HG03066 (cell line): ENCODE measurements around the gene VAMP2.

Experiments
- ATAC-seq: cut with Tn5 transposase; IDR thresholded peaks from one replicate; pipeline ENCODE4 v1.9.1; 2021; ENCODE audit warnings: low read depth; ENCODE audit not compliant: unreplicated experiment

VAMP2 gene

DNA sequence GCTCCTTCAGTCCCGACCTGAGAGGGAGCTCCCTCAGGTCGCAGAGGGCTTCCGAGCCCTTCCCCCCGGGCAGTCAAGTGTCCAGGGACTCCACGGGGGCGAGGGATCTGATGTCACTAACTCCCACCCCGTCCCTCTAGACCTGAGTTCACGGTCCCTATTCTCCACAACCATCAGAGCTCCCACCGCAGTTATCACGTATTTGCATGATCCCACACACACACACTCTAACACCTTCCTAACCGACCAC lies 6.8 kb downstream of the VAMP2 start:
- ATAC-seq: no peak

DNA sequence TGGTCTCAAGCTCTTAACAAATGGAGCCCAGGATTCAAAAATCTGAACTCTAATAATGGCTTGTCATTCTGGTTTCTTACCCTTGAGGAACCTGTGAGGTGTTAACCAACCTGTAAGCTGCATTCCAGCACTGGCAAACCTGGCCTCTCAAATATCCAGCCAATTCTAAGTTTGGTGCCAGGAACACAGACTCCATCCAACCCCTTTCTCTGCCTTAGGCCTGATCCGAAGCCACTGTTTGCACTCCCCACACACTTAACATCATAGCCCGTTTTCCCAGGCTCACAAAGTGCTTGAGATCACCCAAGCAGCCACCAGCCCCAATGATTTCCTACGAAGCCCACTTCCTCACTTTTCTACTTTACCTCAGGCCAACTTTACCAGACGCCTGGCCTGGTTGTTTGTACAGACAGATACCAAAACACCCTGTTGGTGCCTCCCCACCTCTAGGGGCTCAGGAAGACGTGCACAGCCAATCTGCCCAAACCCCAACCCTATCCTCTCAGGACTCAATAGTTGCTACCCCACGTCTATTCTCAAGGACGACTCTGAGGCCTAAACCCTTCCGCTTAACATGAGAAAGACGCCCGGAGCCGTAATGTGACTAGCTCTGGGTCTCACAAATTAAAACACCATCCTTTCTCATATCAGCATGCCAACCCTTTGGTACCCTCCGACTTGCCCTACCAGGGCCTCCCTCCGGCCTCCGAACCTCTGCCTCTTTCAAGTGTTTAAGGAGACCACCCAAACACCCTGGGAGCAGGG lies 7.3 kb downstream of the VAMP2 start:
- ATAC-seq: no peak

DNA sequence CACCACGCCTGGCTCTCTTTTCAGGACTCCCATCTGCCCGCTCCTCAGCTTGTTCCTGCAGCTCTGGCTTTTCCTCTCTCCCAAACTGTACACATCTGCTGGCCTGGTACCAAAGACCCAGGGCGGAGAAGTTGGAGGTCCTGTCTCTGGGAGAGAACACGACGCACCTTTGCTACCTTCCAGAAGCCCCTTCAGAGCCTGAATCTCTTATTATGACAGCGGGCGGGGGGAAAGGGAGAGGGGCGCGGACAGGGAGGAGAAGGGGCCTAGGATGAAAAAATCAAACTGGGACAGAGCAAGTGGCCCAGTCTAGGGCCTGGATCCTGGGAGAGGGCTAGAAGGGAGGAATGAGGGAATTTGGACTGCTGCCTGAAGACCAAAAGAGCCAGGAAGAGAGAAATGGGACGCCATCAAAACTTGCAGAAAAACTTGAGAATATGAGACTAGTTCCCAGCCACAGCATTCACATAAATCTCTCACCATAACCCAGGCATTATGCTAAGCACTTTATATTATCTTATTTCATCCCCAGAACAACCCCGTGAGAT lies 8.1 kb downstream of the VAMP2 start:
- ATAC-seq: no peak

DNA sequence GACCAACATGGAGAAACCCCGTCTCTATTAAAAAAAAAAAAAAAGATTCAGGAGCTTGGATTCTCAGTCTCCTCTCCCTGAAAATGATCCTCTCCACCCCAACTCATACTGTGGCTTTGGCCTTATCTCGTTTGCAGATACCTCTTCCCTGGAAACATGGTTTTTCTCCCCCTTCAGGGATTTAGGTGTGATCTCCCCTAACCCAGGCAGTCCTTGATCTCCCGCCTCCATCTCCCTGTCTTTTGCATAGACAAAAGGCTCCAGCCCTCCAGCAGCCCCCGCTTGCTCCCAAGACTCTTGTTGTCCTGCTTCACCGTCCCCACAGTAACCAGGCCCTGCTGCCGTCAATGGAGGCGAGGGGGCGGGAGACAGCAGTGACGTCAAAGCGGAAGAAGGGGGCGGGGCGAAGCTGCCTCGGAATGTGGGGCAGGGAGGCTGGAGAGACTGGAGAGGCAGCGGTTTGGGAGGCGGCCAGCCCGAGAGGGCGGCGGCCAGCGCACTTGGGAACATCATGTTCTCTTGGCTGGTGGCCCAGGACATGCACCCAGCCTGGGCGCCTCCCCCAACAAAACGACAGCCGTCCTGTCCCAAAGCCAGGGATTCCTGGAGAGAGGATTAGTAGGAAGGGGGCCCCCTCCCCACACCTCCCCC lies 8.7 kb downstream of the VAMP2 start:
- ATAC-seq: no peak

DNA sequence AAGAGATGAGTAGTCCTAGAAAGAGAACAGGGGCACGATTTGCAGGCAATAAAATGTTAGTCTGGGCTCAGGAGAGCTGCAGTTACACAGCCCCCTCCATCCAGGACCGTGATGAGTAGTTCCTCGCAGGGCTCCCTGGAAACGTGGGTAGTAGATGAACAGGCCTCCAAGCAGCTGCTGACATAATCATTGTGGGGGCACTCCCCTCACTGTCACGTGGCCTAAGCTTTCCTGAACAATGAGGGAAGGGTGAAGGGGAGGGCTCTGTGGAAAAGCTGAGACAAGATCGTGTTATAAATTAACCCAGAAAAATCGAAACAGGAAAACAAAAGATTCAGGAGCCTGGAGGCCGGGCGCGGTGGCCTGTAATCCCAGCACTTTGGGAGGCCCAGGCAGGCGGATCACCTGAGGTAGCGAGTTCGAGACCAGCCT lies 9.2 kb downstream of the VAMP2 start:
- no peak for ATAC-seq

DNA sequence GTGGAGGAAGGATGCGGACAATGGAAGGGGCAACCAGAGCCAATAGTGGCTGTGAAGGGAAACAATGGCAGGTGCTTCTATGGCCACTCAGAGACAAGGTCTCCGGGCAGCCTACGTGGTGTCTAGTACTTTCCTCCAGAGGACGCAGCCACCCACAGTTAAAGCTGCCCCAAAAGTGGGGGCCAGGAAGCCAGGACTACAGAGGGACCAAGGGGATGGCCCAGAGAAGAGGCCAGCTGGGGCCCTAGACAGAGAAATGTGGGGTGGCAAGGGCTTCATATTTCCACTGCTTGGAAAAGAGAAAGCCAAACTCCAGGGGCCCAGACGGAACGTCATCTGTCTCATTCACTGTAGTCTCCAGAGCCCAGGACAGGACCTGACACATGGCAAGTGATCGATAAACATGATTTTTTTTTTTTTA lies 9.7 kb downstream of the VAMP2 start:
- ATAC-seq: no peak

DNA sequence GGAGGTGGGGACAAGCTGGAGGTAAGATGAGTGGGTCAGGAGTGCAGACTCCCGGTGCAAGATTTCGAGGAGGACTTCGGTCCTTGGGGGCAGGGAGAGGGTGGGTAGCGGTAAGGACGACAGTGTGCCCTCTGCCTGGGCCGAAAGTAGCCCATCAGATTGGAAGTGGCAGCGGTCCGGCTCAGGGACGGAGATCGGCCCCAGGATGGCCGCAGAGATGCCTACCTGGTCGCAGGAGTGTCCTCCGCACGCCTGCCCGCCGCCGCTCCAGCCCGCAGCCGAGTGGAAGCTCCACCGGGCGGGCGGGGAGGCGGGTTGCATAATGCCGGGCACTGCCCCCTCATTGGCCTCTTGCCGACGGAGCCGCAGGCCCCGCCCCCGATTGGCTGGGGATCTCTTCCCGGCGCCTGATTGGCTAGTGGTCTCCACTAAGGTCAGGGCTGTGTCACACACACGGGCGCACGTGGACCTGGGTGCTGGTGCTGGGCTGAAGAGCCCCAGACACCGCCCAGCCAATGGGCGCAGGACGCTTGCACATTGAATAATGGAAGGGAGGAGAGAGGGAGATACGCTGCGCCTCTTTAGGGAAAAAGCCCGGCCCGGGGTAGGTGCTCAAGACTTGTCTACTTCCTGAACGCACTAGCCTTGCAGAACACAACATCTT lies 10.5 kb downstream of the VAMP2 start, which contains the start of gene PER1:
Gene PER1 (minus strand): TSS at position 293 of the 664 bp plus-strand sequence. CDS start 1,698 bp downstream, outside the sequence.
- no peak for ATAC-seq

DNA sequence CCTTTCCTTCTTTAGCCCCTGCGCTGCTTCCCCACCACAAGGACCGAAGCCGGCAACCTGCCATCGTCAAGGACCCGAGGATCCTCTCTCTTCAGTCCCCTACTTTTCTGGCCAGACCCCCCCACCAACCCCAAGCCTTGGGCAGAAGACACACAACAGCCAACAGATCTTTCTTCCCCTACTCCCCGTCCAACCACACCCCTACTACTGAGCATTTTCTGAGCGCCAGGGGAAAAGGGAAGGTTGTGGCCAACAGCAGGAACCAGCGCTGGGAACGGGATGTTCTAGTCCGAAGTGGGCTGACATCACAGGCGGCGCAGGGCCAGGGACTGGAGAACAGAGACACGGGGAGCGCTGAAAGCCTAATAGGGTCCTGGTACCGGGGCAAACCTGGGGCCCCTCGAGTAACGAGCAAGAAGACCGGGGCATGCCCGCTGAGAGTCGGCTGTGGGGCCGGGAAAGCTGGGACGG lies 11.1 kb downstream of the VAMP2 start:
- no peak for ATAC-seq

DNA sequence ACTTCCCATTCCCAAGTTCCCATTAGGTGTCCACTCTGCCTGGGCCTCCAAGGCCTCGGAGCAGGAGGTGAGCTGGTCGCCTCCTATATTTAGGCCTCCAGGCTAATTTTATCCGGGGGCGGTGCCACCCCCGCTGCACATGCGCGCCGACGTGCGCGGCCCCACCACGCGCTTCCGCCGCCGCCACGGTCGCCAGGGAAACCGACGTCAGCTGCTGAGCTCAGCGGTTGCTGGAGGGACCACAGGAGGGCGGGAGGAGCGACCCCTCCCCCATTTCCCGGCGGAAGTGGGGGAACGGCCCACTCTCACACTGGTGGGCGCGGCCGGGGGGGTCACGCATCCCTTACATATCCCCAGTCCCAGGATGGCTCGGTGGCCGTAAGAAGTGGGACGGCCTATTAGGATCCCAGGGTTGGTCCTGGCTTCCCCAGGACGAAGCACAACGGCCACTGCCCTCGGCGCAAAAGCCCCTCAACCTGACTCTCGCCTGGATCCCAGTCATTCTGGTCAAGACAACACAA lies 11.6 kb downstream of the VAMP2 start:
- ATAC-seq: no peak

DNA sequence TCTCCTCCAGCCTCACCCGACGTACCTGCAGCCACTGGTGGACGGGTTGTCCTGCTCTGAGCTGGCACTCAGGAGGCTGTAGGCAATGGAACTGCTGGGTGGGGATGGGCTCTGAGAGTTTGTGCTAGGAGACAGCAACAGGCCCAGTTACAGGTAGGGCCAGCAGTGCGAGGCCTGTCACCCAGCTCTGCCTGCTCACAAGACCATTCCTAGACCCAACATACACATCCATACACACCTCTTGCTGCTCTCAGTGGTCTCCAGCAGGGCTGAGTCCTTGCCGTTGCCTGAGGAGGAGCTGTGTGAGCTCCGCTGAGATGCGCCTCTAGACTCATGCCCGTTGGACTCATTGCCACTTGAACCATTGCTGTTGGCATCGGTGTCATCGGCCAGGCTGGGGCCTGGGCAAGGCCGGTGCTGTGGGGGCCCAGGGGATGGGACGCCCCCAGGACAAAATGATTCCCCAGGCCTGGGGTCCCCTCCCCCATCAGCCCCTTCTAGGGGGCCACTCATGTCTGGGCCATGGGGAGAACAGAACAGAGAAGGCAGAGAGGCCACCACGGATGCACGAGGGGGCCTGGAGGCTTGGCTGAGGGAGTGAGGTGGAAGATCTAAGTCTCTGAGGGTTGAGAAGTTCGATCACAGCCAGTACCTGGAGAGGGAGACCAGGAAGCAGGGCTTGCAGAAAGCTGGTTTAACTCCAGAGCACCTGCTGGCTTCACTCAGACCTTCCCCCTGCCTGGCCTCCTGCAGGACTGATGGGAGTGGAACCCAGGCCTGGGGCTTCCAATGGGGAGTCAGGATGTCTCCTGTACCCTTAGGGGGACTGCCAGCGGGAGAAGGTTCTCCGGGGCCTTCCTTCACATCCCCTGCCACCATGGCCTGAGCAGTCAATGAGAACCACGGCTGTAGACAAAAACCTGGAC lies 12.3 kb downstream of the VAMP2 start:
- no peak for ATAC-seq

DNA sequence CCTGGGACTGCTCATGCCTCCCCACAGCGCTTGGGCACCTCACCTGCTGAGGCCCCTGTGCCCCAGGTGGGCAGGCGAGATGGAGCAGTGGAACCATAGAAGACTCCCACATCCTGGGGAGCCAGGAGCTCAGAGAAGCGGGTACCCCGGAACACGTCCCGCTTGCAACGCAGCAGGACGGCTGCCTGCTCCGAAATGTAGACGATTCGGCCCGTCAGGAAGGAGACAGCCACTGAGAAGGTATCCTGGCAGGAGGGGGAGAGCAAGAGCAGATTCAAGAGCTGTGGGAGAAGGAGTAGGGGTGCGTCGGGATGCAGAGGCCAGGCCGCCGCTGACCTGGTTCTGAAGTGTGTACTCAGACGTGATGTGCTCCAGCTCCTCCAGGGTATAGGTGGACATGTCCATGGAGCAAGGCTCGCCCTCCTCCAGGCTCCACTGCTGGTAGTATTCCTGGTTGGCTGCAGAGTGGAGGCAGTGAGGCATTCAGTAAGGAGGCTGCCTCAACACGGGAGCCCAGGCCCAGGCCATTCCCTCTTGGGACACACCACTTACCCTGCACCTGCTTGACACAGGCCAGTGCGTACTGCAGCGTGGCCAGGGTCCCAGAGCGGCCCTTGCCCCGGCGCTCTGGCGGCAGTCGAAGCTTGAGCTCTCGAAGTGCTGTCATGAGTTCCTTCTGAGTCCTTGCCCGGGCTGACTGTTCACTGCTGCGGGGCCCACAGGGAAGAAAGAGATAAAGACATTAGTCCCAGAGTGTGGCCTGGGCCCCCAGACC lies 13.1 kb downstream of the VAMP2 start:
- ATAC-seq: no peak

DNA sequence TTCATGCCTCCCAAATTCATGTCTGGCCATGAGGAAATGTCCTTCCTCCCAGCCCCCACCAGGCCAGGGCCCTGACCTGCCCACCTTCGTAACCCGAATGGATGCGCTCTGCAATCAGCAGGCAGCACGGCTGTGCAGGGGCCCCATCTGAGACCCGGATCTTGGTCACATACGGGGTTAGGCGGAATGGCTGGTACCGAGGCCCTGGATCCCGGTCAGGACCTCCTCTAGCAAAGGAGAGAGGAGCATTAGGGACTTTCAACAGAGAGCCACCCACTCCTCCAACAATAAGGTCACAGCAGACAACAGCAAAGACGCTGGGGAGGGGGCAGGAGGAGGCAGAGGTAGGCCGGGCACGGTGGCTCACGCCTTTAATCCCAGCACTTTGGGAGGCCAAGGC lies 14.2 kb downstream of the VAMP2 start:
- ATAC-seq: no peak

DNA sequence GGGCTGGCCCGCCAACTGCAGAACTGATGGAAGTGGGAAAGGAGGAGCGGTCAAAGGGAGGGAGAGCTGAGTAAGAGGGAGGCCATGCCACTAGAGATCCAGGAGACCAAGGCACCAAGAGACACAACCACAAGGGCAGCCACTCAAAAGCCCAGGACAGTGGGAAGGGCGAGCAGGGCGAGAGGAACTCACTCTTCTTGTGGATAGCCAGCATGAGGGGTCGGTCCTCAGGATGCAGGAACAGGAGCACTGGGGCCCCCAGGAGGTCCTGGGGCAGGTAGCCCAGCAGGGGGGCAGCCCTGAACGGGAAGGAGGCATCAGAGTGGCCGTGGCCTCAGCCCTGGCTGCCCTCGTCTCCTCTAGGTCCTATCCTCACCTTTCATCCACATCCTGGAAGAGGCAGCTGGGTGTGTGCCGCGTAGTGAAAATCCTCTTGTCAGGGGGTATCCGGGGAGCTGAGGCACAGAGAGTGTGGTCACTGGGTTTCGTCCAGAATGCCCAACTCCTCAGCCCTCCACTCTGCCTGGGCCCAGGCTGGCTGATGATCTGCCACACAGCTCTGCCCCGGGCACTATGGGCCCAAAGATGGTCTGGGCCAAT lies 14.8 kb downstream of the VAMP2 start:
- ATAC-seq: no peak

DNA sequence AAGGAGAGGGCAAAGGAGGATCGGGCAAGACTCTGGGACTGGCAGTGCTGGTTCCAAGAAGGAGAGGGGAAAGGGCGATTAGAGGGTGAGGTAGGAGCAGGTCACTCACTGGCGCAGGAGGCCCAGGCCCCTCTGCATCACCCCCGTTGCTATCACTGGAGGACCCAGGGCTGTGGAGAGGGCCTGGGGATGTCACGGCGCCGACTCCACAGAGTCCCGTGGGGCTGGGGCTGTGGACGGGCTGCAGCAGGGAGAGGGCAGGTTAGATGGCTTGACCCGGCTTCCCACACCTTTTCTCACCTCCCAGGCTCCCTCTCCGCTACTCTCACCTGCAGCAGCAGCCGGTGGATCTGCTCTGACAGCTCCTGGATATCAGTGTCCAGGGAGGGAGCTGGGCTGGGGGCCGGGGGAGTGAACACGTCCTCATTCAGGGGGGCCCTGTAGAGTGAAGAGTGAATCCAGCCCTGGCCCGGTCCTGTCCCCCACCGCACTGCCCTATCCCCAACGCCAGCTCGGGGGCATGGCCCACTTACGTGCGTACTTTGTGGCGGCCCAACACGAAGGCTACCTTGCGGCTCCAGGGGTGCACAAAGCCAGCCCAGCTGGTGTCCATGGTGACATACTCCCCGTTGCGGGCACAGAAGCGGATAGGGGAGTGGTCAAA lies 15.5 kb downstream of the VAMP2 start:
- no peak for ATAC-seq

DNA sequence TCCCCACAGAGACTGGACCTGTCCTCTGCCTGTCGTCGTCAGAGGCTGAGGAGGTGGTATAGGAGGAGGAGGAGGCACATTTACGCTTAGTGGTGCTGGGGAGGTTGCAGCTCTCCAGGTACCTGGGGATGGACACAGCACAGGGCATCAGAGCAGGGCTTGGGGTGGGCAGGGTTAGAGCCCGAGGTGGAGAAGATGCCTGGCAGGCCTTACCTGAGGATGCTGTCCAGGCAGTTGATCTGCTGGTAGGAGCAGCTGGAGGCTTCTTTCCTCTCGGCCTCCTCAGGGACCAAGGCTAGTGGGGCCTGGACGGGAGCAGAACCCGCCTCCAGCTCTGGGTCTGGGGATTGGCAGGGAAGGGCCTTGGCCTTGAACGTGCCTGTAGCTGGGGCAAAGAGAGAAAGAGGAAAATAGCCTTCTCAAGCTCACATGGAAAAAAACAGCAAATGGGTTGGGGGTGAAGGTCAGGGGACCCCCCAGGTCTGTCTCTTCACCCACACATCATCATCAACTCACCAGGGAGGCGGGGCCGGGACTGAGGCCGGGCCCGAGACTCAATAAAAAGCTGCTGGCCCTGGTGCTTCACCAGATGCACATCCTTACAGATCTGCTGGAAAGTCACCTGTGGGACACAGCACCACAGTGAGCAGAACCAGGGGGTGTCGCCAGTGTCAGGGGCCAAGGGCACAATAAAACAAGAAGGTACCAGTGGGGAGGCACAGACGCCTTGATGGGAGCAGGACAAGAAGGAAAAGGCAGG lies 16.2 kb downstream of the VAMP2 start:
- no peak for ATAC-seq

DNA sequence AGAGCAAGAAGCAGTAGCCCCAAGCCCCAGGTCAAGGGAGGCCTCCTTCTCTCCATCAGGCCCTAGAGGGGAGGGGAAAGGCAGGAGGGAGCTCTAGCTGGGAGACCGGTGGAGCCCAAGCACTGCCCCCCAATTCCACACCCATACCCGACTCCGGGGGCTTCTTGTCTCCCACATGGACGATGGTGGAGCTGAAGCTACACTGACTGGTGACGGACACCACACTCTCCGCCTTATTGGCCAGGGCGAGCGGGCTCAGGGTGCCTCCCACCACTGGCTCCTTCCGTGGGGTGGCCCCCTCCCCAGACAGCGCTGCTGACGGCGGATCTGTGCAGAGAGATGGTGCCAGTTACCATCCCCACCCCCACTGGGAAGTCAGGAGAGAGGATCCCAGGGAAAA lies 16.9 kb downstream of the VAMP2 start:
- no peak for ATAC-seq

DNA sequence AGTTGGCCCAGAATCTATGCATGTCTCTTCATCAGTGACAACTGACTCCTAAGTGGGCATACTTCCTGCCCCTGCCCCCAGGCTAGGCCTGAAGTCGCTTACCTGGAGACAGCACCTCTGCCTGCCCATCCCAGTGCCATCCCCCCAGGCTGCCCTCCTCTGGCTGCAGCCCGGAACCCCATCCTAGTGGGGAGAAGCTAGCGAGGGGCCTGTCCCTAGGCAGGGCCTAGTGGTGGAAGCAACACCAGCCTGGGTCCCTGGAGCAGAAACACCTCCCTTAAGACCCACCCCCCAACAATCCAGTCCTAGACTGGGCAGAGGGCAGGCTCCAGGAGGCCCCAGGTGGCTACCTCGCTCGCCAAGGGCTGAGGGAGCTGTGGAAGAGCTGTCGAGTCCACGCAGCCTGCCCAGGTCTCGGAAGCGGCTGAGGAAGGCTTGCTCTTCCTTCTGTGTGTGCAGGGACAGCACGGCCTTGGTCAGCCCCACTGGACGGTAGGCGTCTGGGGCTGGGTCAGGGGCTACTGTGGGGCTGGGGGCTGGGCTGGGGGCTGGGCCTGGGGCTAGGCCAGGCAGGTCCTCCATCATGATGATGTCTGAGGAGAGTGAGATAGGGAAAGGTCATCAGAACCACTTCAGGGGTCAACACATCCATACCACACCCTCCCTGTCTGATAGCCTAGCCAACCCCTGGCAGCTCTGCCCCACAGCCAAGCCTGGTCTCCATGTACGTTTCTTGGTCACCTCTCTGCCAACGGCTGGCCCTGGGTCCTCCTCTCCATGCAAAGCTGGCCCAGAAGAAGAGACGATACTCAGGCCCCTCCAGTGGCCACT lies 18.1 kb downstream of the VAMP2 start:
- no peak for ATAC-seq
